HFF-Myc (cell line): ENCODE results near the gene GPR137.

Experiments
- DNase-seq: peaks from one replicate; pipeline ENCODE4 v3.0.0-alpha.2; 2011; ENCODE audit warnings: low read depth; ENCODE audit errors: extremely low read depth
- H3K4me3 ChIP-seq: replicated peaks from 2 replicates; pipeline ENCODE4 v1.5.1; 2011; ENCODE audit warnings: low read depth, mild to moderate bottlenecking, control low read depth, low read length
- TF ChIP-seq, protein P1 (sequence below): IDR thresholded peaks from 2 replicates; pipeline ENCODE4 v1.5.1; 2012; ENCODE audit warnings: mild to moderate bottlenecking, low read depth, low read length, control low read depth; ENCODE audit errors: missing control alignments

The GPR137 gene

DNA sequence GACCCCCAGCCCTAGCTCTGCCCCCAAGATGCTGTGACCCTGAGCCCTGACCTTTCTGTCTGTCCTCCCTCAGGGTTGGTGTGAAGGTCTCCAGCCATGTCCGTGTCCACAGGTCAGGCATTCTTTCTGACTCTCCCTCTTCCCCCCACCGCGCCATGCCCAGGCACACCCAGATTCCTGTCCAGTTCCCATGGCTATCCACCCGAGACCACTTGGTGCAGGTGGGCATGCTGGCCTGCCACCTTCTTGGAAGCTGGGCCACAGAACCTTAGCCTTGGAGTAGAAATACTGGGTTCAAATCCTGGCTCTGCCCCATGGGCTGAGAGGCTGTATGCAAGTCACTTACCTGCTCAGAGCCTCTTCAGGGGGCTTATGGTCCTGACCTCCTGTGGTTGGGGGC lies 36.6 kb upstream of the GPR137 start:
- TF ChIP-seq, protein P1, sequence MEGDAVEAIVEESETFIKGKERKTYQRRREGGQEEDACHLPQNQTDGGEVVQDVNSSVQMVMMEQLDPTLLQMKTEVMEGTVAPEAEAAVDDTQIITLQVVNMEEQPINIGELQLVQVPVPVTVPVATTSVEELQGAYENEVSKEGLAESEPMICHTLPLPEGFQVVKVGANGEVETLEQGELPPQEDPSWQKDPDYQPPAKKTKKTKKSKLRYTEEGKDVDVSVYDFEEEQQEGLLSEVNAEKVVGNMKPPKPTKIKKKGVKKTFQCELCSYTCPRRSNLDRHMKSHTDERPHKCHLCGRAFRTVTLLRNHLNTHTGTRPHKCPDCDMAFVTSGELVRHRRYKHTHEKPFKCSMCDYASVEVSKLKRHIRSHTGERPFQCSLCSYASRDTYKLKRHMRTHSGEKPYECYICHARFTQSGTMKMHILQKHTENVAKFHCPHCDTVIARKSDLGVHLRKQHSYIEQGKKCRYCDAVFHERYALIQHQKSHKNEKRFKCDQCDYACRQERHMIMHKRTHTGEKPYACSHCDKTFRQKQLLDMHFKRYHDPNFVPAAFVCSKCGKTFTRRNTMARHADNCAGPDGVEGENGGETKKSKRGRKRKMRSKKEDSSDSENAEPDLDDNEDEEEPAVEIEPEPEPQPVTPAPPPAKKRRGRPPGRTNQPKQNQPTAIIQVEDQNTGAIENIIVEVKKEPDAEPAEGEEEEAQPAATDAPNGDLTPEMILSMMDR, result no peak
- no peak overlapping the region for H3K4me3 ChIP-seq
- no peak for DNase-seq

DNA sequence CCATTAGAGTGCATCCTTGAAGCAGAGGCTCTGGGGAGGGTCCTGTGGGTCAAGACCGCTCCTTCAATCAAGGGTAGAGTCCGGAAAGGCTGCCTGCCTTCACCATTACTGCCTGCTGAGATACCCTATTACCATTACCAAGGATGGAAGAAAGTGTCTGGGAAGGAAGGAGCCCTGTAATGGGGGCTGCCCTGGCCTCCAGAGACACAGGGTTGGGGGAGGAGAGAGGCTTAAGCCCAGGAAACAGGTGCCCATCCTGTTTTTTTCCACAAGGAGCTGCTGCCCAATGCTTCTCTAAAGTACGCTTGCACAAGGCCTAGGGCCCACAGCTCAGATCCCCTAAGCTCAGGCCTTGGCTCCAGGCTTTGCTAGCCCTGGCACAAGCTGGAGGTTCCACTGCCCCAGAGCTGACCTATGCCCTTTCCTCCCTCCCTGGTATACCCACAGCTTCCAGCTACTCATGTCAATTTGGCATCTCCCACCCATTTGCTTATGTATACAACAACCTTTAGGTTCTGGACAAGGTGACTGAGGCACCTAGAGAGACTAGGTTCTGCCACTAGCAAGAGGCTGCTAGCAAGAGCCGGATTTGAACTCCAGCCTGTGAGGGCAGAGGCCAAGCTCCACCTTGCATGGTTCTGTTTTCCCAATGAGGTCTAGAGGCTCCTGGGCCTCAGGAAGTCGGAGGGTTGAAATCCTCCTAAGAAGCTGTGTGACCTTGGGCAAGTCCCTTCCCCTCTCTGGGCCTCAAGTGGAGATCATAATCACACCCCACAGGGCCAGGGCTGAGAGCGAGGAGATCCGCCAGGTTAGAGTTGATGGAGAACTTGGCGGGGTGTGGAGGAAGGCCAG lies 35.9 kb upstream of the GPR137 start:
- TF ChIP-seq, protein P1, result no peak
- H3K4me3 ChIP-seq, result no peak overlapping the region
- DNase-seq, result no peak

DNA sequence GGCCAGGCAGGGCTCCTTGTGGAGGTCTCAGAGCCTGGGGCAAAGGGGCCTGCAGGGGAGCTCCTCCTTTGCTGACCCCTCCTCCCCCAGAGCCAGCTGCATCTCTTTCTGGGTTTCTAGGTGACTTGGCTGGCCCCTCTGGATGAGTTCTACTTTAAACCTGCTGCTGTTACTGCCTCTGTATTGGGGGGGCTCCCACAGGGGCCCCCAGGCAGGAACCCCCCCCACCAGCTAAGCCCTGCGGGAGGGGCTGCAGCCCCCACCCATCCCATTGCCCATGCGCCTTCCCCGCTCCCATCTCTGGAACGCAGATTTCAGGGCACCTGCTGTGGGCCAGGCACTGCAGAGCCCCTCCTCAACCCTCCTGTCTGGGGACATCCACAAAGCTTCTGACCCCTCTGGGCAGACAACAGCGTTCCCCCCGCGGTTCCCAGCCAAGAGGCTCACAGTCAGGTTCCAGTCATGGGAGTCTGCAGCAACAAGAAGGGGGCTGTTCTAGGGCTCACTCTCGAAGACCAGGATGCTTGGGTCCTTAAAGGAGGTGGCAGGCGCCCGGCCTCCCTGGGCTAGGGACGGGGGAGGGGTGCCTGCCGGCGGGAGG lies 35.1 kb upstream of the GPR137 start:
- peak overlapping the region; percentile 49 for H3K4me3 ChIP-seq
- TF ChIP-seq, protein P1, result no peak
- DNase-seq, result no peak

DNA sequence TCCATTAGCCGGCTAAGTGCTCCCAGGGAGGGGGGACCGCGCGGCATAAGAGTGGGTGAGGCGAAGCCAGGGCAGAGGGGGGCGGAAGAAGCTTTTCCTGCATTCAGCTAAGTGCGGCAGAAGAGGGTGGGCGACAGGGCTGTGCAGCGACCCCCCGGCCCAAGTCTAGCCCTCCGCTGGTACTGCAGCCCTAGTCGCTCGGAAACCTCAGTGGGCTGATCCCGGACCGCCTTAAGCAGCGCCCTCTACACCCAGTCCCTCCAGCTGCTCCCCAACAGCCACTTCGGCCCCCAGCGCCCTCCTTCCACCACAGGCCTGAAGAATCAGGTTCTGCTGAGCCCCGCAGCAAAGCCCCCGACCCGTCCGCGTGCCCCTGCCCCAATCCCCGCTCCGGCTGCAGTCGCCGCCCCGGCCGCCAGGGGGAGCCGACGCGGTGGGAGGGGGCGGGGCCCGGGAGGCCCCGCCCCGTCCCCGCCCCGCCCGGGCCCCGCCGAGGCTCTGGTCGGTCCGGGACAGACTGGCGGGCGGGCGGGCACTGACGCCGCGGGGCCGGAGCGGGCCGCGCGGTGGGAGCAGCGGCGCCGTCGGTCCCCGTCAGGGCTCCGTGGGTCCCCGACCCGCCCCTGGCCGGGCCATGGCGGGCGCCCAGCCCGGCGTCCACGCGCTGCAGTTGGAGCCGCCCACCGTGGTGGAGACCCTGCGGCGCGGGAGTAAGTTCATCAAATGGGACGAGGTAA lies 34.5 kb upstream of the GPR137 start, which contains the start of gene PLCB3:
PLCB3 (plus strand) TSS at position 515 of the 737 bp plus-strand sequence; CDS start at position 635, 120 bp downstream.
- TF ChIP-seq, protein P1, result peak; percentile 52
- DNase-seq, result no peak
- H3K4me3 ChIP-seq, result peak within 1 kb of the TSS; percentile 84

DNA sequence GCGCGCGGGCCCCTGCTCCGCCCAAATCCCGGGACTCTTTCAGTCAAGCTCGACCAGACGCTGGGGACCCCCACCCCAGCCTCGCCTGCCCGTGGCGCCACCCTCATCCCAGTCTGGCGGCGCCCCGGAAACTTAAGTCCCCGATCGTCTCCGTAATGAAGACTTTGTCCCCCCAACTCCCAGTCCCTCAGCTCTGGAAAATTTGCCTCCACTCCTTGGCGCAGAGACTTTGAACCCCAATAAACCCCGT lies 34.0 kb upstream of the GPR137 start:
- TF ChIP-seq, protein P1, result no peak
- DNase-seq, result no peak
- H3K4me3 ChIP-seq, result peak overlapping the region; percentile 84

DNA sequence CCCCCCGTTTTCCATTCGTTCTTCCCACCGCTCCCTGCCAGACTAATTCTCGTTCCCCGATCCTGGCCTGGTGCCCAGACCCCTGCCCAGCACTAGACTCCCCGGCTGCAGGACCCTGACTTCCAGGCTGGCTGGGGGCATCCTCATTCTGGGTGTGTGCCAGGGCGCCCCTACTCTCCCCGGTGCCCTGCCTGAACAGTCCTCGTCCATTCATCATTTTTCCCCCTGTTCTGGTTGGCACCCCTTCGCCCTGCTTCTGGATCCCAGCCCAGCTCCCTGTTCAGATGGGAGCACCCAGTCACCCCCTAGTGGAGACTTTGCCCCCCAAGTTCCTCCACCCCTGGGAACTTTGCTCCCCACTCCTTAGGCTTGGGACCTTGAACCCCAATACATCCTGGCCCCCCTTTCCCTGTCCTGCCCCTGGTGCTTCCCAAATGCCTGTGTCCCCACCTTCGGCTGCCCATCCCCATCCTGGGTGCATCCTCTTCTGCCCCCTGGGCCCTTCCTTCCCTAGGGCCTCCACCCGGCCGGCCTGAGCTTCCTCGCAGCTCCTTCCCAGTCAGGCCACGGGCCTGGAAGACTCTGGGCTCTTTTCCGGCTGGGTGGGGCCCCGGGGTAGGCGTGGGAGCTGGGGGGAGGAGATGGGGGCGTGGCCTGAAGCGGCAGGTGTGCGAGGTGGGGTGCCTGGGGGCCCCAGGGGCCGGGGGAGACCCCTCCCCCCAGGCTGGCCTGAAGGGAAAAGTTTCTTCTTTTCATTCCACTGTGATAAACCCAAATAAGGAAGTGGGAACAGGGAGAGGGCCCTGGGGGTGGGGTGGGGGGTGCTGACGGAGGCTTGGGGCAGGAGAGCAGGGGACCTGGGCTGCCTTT lies 33.4 kb upstream of the GPR137 start:
- H3K4me3 ChIP-seq, result peak overlapping the region; percentile 84
- no peak for DNase-seq
- TF ChIP-seq, protein P1, result peak; percentile 58
